ENCODE measurements around the gene DSG3. TPM values are rescaled to one million over a fixed set of nuclear protein-coding genes. Genes with fewer than 3 reads are reported as not detected.

DSG3 gene
- total RNA-seq, 2 donors from 2014 or later, result 1.3 to 2.3 TPM

GRCh38 chr18:31478688-31479087 lies 31.1 kb downstream of the DSG3 start:
- WGBS, result 92% methylated on average over 10 of the region's 10 CpGs
- TF ChIP-seq POLR2A (IDR thresholded peaks at IDR 0.05), result no peak
- no peak for TF ChIP-seq POLR2AphosphoS5 (IDR thresholded peaks at IDR 0.05)
- TF ChIP-seq CTCF (IDR thresholded peaks at IDR 0.05), result no peak
- intact Hi-C loops (cut with DNase I), result no loop called here
- no peaks in the 10 kb centered on the region for H3K4me1 ChIP-seq (replicated peaks)
- no peaks in the 10 kb centered on the region for H3K36me3 ChIP-seq
- DNase-seq (ENCODE audit: low spot score), result no peak
- H3K4me3 ChIP-seq, result no peak overlapping the region
- H3K27me3 ChIP-seq (replicated peaks; ENCODE audit: insufficient read depth), result no peaks in the 10 kb centered on the region
- H3K27ac ChIP-seq, result no peak overlapping the region
- no peaks in the 10 kb centered on the region for H3K9me3 ChIP-seq

GRCh38 chr18:31482051-31482450 lies 34.5 kb downstream of the DSG3 start:
- intact Hi-C loops (cut with DNase I), result no loop called here
- no peaks in the 10 kb centered on the region for H3K36me3 ChIP-seq
- no peak overlapping the region for H3K27ac ChIP-seq
- H3K27me3 ChIP-seq (replicated peaks; ENCODE audit: insufficient read depth), result no peaks in the 10 kb centered on the region
- TF ChIP-seq POLR2A (IDR thresholded peaks at IDR 0.05) (no peak), CTCF (IDR thresholded peaks at IDR 0.05) (no peak), POLR2AphosphoS5 (IDR thresholded peaks at IDR 0.05) (peak; percentile 26)
- 45% methylated on average over 1 of the region's 1 CpG for WGBS
- no peaks in the 10 kb centered on the region for H3K9me3 ChIP-seq
- no peaks in the 10 kb centered on the region for H3K4me1 ChIP-seq (replicated peaks)
- DNase-seq (ENCODE audit: low spot score), result peak; percentile 20
- no peak overlapping the region for H3K4me3 ChIP-seq

GRCh38 chr18:31483396-31483795 lies 35.9 kb downstream of the DSG3 start:
- no peak for DNase-seq (ENCODE audit: low spot score)
- Histone ChIP-seq H3K4me3 (no peak overlapping the region), H3K27me3 (replicated peaks; ENCODE audit: insufficient read depth) (no peaks in the 10 kb centered on the region), H3K4me1 (replicated peaks) (no peaks in the 10 kb centered on the region), H3K27ac (no peak overlapping the region), H3K36me3 (no peaks in the 10 kb centered on the region), H3K9me3 (no peaks in the 10 kb centered on the region)
- intact Hi-C loops (cut with DNase I), result no loop called here
- no peak for TF ChIP-seq CTCF (IDR thresholded peaks at IDR 0.05)
- TF ChIP-seq POLR2AphosphoS5 (IDR thresholded peaks at IDR 0.05), result no peak
- no peak for TF ChIP-seq POLR2A (IDR thresholded peaks at IDR 0.05)
- WGBS, result 85% methylated on average over 2 of the region's 2 CpGs

- Histone ChIP-seq H3K4me3 (no peak overlapping the region), H3K4me1 (replicated peaks) (no peaks in the 10 kb centered on the region), H3K36me3 (no peaks in the 10 kb centered on the region), H3K27me3 (replicated peaks; ENCODE audit: insufficient read depth) (no peaks in the 10 kb centered on the region), H3K27ac (no peak overlapping the region), H3K9me3 (no peaks in the 10 kb centered on the region)
- TF ChIP-seq POLR2AphosphoS5 (IDR thresholded peaks at IDR 0.05) (no peak), POLR2A (IDR thresholded peaks at IDR 0.05) (no peak), CTCF (IDR thresholded peaks at IDR 0.05) (no peak)
- intact Hi-C loops (cut with DNase I), result no loop called here
- 31% methylated on average over 1 of the region's 1 CpG for WGBS
- no peak for DNase-seq (ENCODE audit: low spot score)
Observed at GRCh38 chr18:31484461-31484860, 36.9 kb downstream of the DSG3 start.

- no peak overlapping the region for H3K27ac ChIP-seq
- no peaks in the 10 kb centered on the region for H3K9me3 ChIP-seq
- no peaks in the 10 kb centered on the region for H3K36me3 ChIP-seq
- H3K27me3 ChIP-seq (replicated peaks; ENCODE audit: insufficient read depth), result no peaks in the 10 kb centered on the region
- WGBS, result 45% methylated on average over 2 of the region's 2 CpGs
- H3K4me3 ChIP-seq, result no peak overlapping the region
- H3K4me1 ChIP-seq (replicated peaks), result no peaks in the 10 kb centered on the region
- intact Hi-C loops (cut with DNase I), result no loop called here
- no peak for DNase-seq (ENCODE audit: low spot score)
- no peak for TF ChIP-seq POLR2AphosphoS5 (IDR thresholded peaks at IDR 0.05)
- no peak for TF ChIP-seq CTCF (IDR thresholded peaks at IDR 0.05)
- no peak for TF ChIP-seq POLR2A (IDR thresholded peaks at IDR 0.05)
Observed at GRCh38 chr18:31486165-31486564, 38.6 kb downstream of the DSG3 start.
